CD4-positive, alpha-beta T cell treated with Interleukin-6 at 100 ng/mL for 8 hours (primary cell): ENCODE data around the gene ARMC9.
"Not testable (repeated sequence)": the region's sequence is repeated elsewhere in the genome, so short reads cannot be mapped to it uniquely, and the experiment has no call there.

Experiments used
- DNase-seq: peaks from one replicate; pipeline ENCODE4 v3.0.0-alpha.2; 2020; ENCODE audit warnings: mixed read lengths, low spot score

The ARMC9 gene

DNA sequence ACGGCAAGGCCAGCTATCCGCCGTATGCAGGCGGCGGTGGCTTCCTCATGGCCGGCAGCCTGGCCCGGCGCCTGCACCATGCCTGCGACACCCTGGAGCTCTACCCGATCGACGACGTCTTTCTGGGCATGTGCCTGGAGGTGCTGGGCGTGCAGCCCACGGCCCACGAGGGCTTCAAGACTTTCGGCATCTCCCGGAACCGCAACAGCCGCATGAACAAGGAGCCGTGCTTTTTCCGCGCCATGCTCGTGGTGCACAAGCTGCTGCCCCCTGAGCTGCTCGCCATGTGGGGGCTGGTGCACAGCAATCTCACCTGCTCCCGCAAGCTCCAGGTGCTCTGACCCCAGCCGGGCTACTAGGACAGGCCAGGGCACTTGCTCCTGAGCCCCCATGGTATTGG is 200.2 kb downstream of the ARMC9 start:
- no peak for DNase-seq

DNA sequence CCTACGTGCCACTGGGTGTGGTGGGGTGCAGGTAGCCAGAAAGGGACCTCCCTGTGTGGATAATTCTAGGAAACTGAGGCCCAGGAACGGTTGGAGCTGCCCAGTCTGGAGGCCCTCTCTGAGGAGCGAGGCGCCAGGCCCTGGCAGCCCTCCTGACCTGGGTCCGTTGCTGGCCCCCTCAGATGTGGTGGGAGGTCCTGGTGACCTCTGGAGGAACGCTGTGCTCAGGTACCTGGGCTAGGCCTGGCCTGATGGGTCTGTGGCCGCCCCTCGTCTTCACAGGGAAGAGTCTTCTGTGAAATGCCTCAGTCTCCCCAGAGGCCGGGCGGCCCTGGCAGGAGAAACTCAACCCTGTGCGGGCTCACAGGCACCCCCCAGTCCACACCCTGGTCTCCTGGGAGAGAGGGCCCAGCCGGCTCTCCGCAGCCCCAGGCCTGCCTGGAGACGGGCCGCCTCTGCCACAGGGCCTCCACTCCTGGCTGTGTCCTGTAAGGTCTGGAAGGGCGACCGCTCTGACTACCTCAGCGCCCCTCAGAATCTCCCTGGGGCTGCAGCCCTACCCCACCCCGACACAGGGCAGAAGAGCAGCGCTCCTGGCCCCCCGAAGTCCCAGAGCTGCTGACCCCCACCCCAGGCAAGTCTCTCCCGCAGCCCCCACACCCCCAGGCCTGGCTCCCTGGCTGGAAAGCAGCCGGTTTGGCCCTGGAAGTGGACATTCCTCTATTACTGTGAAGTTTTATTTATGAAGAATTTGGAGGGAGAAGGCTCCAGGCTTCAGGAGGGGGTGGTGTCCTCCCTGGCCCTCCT is 200.8 kb downstream of the ARMC9 start:
- DNase-seq: no peak

GRCh38 chr2:231399853-231400680 is 201.6 kb downstream of the ARMC9 start:
- no peak for DNase-seq

GRCh38 chr2:231400681-231401080 is 202.2 kb downstream of the ARMC9 start:
- DNase-seq: not testable (repeated sequence)

- DNase-seq: not testable (repeated sequence)
These were observed 202.7 kb downstream of the ARMC9 start for GRCh38 chr2:231401101-231401500.

GRCh38 chr2:231403421-231404182 is 205.2 kb downstream of the ARMC9 start:
- not testable (repeated sequence) for DNase-seq

- DNase-seq: not testable (repeated sequence)
These were observed 205.8 kb downstream of the ARMC9 start for GRCh38 chr2:231404183-231404578.

- DNase-seq: not testable (repeated sequence)
These were observed 207.4 kb downstream of the ARMC9 start for GRCh38 chr2:231405601-231406367.

GRCh38 chr2:231407686-231408085 is 209.3 kb downstream of the ARMC9 start:
- not testable (repeated sequence) for DNase-seq

GRCh38 chr2:231408304-231408703 is 209.9 kb downstream of the ARMC9 start:
- not testable (repeated sequence) for DNase-seq

DNA sequence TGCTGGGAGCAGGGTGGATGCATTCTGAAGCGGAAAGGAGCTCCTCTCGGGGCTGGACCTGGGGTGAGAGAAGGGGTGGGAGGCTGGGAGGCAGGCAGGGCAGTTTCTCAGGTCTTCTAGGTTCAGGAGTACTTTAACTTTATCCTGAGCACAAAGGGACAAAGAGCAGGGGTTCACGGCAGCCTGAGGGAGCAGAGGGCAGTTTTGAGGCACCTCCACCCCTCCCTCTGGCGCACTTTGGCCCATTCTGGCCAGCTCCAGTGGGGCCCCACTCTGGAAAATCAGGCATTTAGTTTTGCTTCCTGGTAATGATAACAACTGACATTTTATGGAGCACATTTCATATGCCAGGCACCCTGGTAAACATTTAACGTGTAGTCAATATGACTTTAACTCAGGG is 211.3 kb downstream of the ARMC9 start:
- DNase-seq: no peak

DNA sequence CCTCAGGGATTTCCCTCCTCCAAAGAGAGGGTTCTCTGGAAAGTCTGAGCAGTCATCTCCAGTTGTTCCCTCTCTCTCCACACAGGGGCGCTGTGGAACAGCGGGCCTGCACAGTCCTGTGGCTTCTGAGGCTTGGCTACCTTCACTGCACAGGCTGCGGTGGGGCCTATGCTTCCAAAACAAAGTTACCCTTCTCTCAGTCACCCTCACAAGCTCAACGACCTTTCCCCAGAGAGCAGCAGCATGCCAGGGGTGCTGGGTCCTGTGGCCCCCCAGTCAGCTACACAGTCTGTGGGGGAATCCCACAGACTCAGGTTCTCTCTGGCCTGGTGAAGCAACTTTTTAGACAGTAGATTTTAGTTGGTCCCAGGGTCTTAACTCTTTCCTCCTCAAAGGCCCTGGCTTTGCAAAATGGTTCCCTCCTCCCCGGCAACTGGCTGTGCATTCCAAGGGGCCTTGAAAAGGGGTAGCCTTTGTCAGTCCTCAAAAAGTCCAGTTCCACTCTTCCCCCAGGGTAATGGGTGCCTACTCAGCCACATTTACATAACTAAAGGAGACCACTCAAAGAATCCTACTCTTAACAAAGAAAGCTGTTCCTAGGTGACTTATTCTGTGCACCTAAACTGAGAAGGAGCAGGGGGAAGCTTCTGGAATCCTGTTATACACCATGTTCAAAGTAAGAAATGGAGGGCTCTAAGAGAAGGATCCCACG is 212.0 kb downstream of the ARMC9 start:
- no peak for DNase-seq

DNA sequence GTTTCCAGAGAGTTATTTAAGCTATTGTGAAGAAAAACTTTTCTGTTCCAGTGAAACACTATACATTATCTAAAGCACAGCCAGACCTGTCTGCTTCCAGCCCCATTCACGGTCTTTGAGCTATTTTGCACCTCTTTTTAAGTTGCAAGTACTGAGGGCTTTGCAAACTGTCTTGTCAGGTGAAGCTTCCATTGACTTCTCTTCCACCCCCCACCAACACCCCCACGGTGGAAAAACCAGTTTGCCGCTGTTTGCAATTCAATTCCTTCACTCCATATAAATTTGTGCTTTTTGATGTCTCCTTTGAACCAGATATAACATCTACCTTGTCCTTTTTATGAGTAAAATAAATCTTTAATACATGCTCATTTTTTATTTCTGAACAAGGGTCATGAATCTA is 212.8 kb downstream of the ARMC9 start:
- no peak for DNase-seq

DNA sequence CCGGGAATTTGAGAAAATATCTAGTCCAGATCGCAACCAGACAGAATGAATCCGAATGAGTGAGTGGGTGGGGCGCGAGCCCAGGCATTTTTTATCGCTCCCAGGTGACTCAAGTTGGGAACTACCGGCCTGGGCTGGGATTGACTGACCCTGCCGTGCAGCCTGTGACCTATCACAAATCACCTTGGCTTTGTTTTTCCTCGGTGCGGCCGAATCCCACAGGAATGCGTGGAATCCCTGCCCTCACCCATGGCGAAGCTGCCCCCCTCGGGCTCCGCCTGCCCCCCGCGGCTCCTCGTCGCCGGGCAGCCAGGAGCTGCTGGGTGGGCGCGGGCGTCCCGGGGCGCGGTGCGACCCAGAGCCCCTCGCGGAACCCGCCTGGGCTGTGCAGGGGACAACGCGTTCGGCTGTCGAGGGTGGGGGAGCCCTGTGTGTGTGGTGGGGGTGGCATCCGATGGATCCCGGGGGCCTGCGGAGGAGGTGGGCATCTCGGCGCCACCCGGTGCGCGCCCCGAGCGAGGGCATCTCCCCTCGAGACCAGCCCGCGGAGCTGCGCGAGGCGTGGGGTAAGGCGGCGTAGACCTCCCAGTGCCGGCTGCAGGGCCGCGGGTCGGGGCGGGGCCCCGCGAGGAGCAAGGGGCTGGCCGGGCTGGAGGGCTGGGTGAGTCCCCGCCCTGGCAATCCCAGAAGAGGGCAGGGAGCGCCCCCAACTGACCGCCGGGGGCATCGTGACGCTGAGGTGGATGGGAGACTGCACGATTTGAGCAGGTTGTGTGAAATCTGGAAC is 213.6 kb downstream of the ARMC9 start:
- DNase-seq: no peak

DNA sequence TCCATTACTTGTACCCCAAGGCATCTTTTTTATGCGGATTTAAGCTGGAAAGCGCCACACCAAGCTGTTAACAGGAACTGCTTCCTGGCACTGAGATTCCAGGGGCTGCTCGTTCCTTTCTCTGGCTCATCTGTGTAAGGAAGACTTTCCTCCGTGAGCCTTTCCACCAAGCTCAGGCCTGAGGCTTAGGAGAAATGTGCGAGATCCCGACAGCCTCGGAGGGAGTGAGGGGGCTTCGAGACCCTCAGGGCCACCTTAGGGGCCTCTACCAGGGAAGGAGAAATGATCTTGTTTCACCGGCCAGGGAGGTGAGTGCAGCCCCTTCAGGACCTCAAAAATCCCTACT is 214.2 kb downstream of the ARMC9 start:
- DNase-seq: no peak

GRCh38 chr2:231413456-231413855 is 215.0 kb downstream of the ARMC9 start:
- DNase-seq: no peak

- no peak for DNase-seq
These were observed 215.6 kb downstream of the ARMC9 start for GRCh38 chr2:231413921-231414476.

DNA sequence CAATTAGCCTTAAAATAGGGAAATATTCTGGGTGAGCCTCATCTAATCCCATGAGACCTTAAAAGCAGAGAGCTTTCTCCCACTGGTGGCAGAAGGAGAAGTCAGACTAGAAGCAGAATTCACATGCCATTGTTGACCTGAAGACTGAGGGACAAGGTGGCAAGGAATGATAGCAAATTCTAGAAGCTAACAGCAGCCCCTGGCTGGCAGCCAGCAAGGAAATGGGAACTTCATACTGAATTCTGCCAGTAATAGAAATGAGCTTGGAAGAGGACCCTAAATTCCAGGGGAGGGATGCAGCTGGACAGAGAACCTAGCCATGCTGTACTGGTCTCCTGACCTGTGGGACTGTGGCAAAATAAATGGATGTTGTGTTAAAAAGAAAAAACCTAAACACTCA is 216.6 kb downstream of the ARMC9 start:
- no peak for DNase-seq

- DNase-seq: no peak
These were observed 220.6 kb downstream of the ARMC9 start for GRCh38 chr2:231418820-231419640.
